ENCODE measurements around the gene MAP4. TPM values are rescaled to one million over a fixed set of nuclear protein-coding genes. Genes with fewer than 3 reads are reported as not detected.

Gene MAP4
- total RNA-seq, 4 donors from 2014 or later: 55.0 to 171 (median 89.3) TPM

- Histone ChIP-seq H3K9me3 (no peaks in the 10 kb centered on the region), H3K4me1 (no peaks in the 10 kb centered on the region), H3K4me3 (no peak overlapping the region), H3K27ac (no peak overlapping the region), H3K27me3 (no peaks in the 10 kb centered on the region), H3K36me3 (peaks cover 0 to 83% (median 0%) of the 10 kb centered on the region in 3 donors)
- no peak for TF ChIP-seq POLR2A (IDR thresholded peaks at IDR 0.05)
- no peak for TF ChIP-seq CTCF (IDR thresholded peaks at IDR 0.05)
- no peak for DNase-seq
Measured at GRCh38 chr3:47855461-47856383, 160.5 kb downstream of the MAP4 start.

- no peak overlapping the region for H3K4me3 ChIP-seq
- H3K4me1 ChIP-seq: no peaks in the 10 kb centered on the region
- no peaks in the 10 kb centered on the region for H3K27me3 ChIP-seq
- TF ChIP-seq CTCF (IDR thresholded peaks at IDR 0.05): no peak
- no peak for DNase-seq
- H3K9me3 ChIP-seq: no peaks in the 10 kb centered on the region
- H3K27ac ChIP-seq: no peak overlapping the region
- H3K36me3 ChIP-seq: peaks cover 0 to 84% (median 0%) of the 10 kb centered on the region in 3 donors
Measured at GRCh38 chr3:47854720-47855455, 161.3 kb downstream of the MAP4 start.

- Histone ChIP-seq H3K36me3 (peaks cover 0 to 86% (median 0%) of the 10 kb centered on the region in 3 donors), H3K4me1 (no peaks in the 10 kb centered on the region), H3K27ac (no peak overlapping the region), H3K27me3 (no peaks in the 10 kb centered on the region), H3K9me3 (no peaks in the 10 kb centered on the region), H3K4me3 (no peak overlapping the region)
- no peak for DNase-seq
- no peak for TF ChIP-seq CTCF (IDR thresholded peaks at IDR 0.05)
Measured at GRCh38 chr3:47854267-47854666, 161.9 kb downstream of the MAP4 start.

- TF ChIP-seq CTCF (IDR thresholded peaks at IDR 0.05) (no peak), POLR2A (IDR thresholded peaks at IDR 0.05) (no peak)
- H3K36me3 ChIP-seq: peaks cover 0 to 95% (median 0%) of the 10 kb centered on the region in 3 donors
- DNase-seq: no peak
- H3K9me3 ChIP-seq: no peaks in the 10 kb centered on the region
- no peaks in the 10 kb centered on the region for H3K27me3 ChIP-seq
- H3K4me1 ChIP-seq: no peaks in the 10 kb centered on the region
- H3K4me3 ChIP-seq: no peak overlapping the region
- no peak overlapping the region for H3K27ac ChIP-seq
Measured at GRCh38 chr3:47852604-47853602, 163.3 kb downstream of the MAP4 start.

Measured in Peyer's patch (tissue), 4 donors.